GM12878 (cell line): Measurements from ENCODE around the gene MAN2A1. TPM values are rescaled to one million over a fixed set of nuclear protein-coding genes. Genes with fewer than 3 reads are reported as not detected.
A peak's percentile ranks its signal among the peaks of the same experiment; 100 is the strongest.

Experiments used
- ATAC-seq: fragments of 200-7000 bp; cut with Tn5 transposase; 3 replicates; pipeline ENCODE4 v1.9.1; 2020; ENCODE audit warnings: mild to moderate bottlenecking, moderate library complexity
- BruUV-seq: library from RNA; stranded (reverse); fragments of 400-500 nt; replicated peaks from 2 replicates; lab custom pipeline; 2021; lab: Mats Ljungman, UMichigan
- CTCF ChIA-PET: fragments of 300-600 bp; sonication (Branson Sonifier 250); formaldehyde crosslinking; extraction: SDS; loops from one replicate; lab custom pipeline; 2021; ENCODE audit warnings: inconsistent platforms; lab: Yijun Ruan, JAX
- POLR2A ChIA-PET: fragments of 350-600 bp; formaldehyde crosslinking; extraction: SDS; loops from one replicate; lab custom pipeline; 2021; ENCODE audit warnings: inconsistent platforms; lab: Charles Lee
- RAD21 ChIA-PET: fragments of 300-600 bp; sonication (Branson Sonifier 250); formaldehyde crosslinking; loops from one replicate; lab custom pipeline; 2023; ENCODE audit warnings: antibody characterized with exemption; ENCODE audit not compliant: unreplicated experiment; lab: Charles Lee
- SMC1A ChIA-PET: fragments of 300-600 bp; sonication (Branson Sonifier 250); formaldehyde crosslinking; loops from one replicate; lab custom pipeline; 2023; ENCODE audit not compliant: unreplicated experiment, uncharacterized antibody; lab: Charles Lee
- DNase-seq: peaks from one replicate; pipeline ENCODE4 v3.0.0-alpha.2; 2011; ENCODE audit warnings: low read depth, low spot score
- FAIRE-seq: peaks from 3 replicates; lab custom pipeline; 2011; peaks lifted over from hg19 to GRCh38; lab: Jason Lieb, UNC
- H2AFZ ChIP-seq: 2 replicates; pipeline ENCODE4 v1.6.0; 2011; ENCODE audit warnings: low read depth, low read length, control low read depth; ENCODE audit not compliant: control insufficient read depth
- H3K27ac ChIP-seq: 2 replicates; pipeline ENCODE4 v1.5.1; 2011; ENCODE audit warnings: control low read depth; ENCODE audit not compliant: control insufficient read depth, insufficient read depth
- H3K27me3 ChIP-seq, 2 experiments: replicated peaks in 1 of 2; 2 replicates each; pipeline versions ENCODE4 v1.6.0 to v1.6.1; 2011; ENCODE audit warnings: low read length in 1 of 2; ENCODE audit not compliant: control insufficient read depth in 2 of 2, insufficient read depth in 2 of 2
- H3K36me3 ChIP-seq, 2 experiments: 2 replicates each; pipeline ENCODE4 v1.5.1; 2011; ENCODE audit warnings: low read length in 1 of 2; ENCODE audit not compliant: control insufficient read depth in 2 of 2, insufficient read depth in 2 of 2
- H3K4me1 ChIP-seq: 2 replicates; pipeline ENCODE4 v1.6.1; 2011; ENCODE audit warnings: mild to moderate bottlenecking, low read length, moderate library complexity, mixed read lengths; ENCODE audit not compliant: control insufficient read depth, insufficient read depth
- H3K4me2 ChIP-seq: 2 replicates; pipeline ENCODE4 v1.6.0; 2011; ENCODE audit warnings: control low read depth; ENCODE audit not compliant: control insufficient read depth, insufficient read depth
- H3K4me3 ChIP-seq: fragments of 200-600 bp; sonication (generic); 2 replicates; pipeline ENCODE4 v1.5.1; 2016
- H3K79me2 ChIP-seq: 2 replicates; pipeline ENCODE4 v1.6.0; 2011; ENCODE audit warnings: low read length; ENCODE audit not compliant: control insufficient read depth, insufficient read depth
- H3K9ac ChIP-seq: 2 replicates; pipeline ENCODE4 v1.8.0; 2011; ENCODE audit warnings: low read length, control low read depth, mixed read lengths; ENCODE audit not compliant: control insufficient read depth, insufficient read depth
- H3K9me3 ChIP-seq: replicated peaks from 3 replicates; pipeline ENCODE4 v1.5.1; 2011; ENCODE audit warnings: mild to moderate bottlenecking, low read length; ENCODE audit not compliant: control insufficient read depth, insufficient read depth
- H4K20me1 ChIP-seq: 2 replicates; pipeline ENCODE4 v1.6.0; 2011; ENCODE audit not compliant: control insufficient read depth, insufficient read depth
- CHD2 ChIP-seq: IDR thresholded peaks from 2 replicates; pipeline ENCODE4 v1.6.1; 2011; ENCODE audit warnings: low read depth, low read length, improper control_type of control experiment, borderline replicate concordance
- ELK1 ChIP-seq: IDR thresholded peaks from 2 replicates; pipeline ENCODE4 v1.6.1; 2012; ENCODE audit warnings: low read depth, low read length, improper control_type of control experiment
- FOXK2 ChIP-seq: fragments of 450-650 bp; IDR thresholded peaks from 2 replicates; pipeline ENCODE4 v1.6.1; 2017; ENCODE audit warnings: mild to moderate bottlenecking, moderate library complexity
- JUND ChIP-seq: IDR thresholded peaks from 2 replicates; pipeline ENCODE4 v1.6.1; 2012; ENCODE audit warnings: low read depth, mild to moderate bottlenecking, low read length, improper control_type of control experiment, moderate library complexity
- MYB ChIP-seq: fragments of 150-350 bp; IDR thresholded peaks from 2 replicates; pipeline ENCODE4 v1.6.1; 2014; ENCODE audit warnings: mild to moderate bottlenecking, low read depth, low read length, borderline replicate concordance
- NFYA ChIP-seq: IDR thresholded peaks from 2 replicates; pipeline ENCODE4 v1.6.1; 2011; ENCODE audit warnings: low read depth, mild to moderate bottlenecking, low read length, improper control_type of control experiment, borderline replicate concordance
- PAX5 ChIP-seq: IDR thresholded peaks from 2 replicates; pipeline ENCODE4 v1.6.1; 2011; ENCODE audit warnings: low read depth, low read length, borderline replicate concordance
- PRDM15 ChIP-seq: fragments of 450-650 bp; formaldehyde crosslinking; IDR thresholded peaks from 2 replicates; pipeline ENCODE4 v1.4.0; 2020; ENCODE audit warnings: mild to moderate bottlenecking, moderate library complexity
- RCOR1 ChIP-seq: conservative IDR thresholded peaks from 2 replicates; pipeline ENCODE4 v1.6.1; 2012; ENCODE audit warnings: low read depth, low read length, improper control_type of control experiment
- STAT1 ChIP-seq: fragments of 450-650 bp; conservative IDR thresholded peaks from 2 replicates; pipeline ENCODE4 v1.6.1; 2014; ENCODE audit warnings: antibody characterized with exemption, mild to moderate bottlenecking
- TARDBP ChIP-seq: IDR thresholded peaks from 2 replicates; pipeline ENCODE4 v1.6.1; 2016; ENCODE audit warnings: borderline replicate concordance
- TCF12 ChIP-seq: IDR thresholded peaks from 2 replicates; pipeline ENCODE4 v1.6.1; 2011; ENCODE audit warnings: low read depth, mild to moderate bottlenecking, low read length
- ZNF207 ChIP-seq: fragments of 450-650 bp; IDR thresholded peaks from 2 replicates; pipeline ENCODE4 v1.6.1; 2014; ENCODE audit warnings: antibody characterized with exemption, mild to moderate bottlenecking, borderline replicate concordance
- ZNF622 ChIP-seq: fragments of 450-650 bp; IDR thresholded peaks from 2 replicates; pipeline ENCODE4 v1.6.1; 2017; ENCODE audit warnings: mild to moderate bottlenecking, inconsistent platforms
- WGBS: methylation state at CpG from one replicate; pipeline ENCODE4 v1.1.6; 2016; ENCODE audit warnings: low lambda C conversion rate; ENCODE audit not compliant: insufficient replicate concordance, insufficient coverage; ENCODE audit errors: missing lambda C conversion rate; 5-methylcytosine and 5-hydroxymethylcytosine counted together
- in situ Hi-C: fragments of 300-500 bp; cut with MboI; formaldehyde crosslinking; loops from 9 replicates; pipeline ENCODE4 v1.14.3; 2018; ENCODE audit warnings: mixed read lengths
- intact Hi-C: fragments of 100-400 bp; cut with micrococcal nuclease; formaldehyde crosslinking; loops from one replicate; pipeline ENCODE4 v1.14.2; 2022; ENCODE audit not compliant: unreplicated experiment
- polyA plus RNA-seq, 11 experiments: library from polyadenylated mRNA; depleted of rRNA in 4 of 11; unstranded in 6 of 11; stranded (reverse) in 5 of 11; fragments of >200 nt; fragmentation: Nextera tagmentation in 4 of 11; fragmentation: Illumina TruSeq in 1 of 11; extraction: Ambion mirVana in 4 of 11; extraction: Trizol in 1 of 11; gene quantifications; 1 replicate in 1 of 11; 2 replicates in 10 of 11; pipeline versions ENCODE4 v1.2.1 to v1.2.3, GENCODE V29; 2011 to 2016; ENCODE audit warnings: inconsistent platforms in 2 of 11, missing spikeins in 2 of 11, low read depth in 1 of 11
- total RNA-seq, 4 experiments: library from RNA; depleted of rRNA in 3 of 4; stranded (reverse); fragments of >200 nt in 3 of 4; fragmentation: Illumina TruSeq in 1 of 4; extraction: Trizol in 1 of 4; gene quantifications; 2 replicates each; pipeline versions ENCODE4 v1.2.1 to v1.2.3, GENCODE V29; 2013 to 2021
- TF ChIP-seq, protein P1 (sequence below): fragments of 450-650 bp; IDR thresholded peaks from 2 replicates; pipeline ENCODE4 v1.6.1; 2017; ENCODE audit warnings: low read depth, mild to moderate bottlenecking, moderate library complexity
- TF ChIP-seq, protein P2 (sequence below): fragments of 450-650 bp; IDR thresholded peaks from 2 replicates; pipeline ENCODE4 v1.6.1; 2017; ENCODE audit warnings: borderline replicate concordance

The MAN2A1 gene
- total and polyA plus RNA-seq, 10 of the 15 experiments (the other 5 are each of a cell fraction or from before 2014, with no cell fraction given): 4.2 to 27.9 (median 10.5) TPM

DNA sequence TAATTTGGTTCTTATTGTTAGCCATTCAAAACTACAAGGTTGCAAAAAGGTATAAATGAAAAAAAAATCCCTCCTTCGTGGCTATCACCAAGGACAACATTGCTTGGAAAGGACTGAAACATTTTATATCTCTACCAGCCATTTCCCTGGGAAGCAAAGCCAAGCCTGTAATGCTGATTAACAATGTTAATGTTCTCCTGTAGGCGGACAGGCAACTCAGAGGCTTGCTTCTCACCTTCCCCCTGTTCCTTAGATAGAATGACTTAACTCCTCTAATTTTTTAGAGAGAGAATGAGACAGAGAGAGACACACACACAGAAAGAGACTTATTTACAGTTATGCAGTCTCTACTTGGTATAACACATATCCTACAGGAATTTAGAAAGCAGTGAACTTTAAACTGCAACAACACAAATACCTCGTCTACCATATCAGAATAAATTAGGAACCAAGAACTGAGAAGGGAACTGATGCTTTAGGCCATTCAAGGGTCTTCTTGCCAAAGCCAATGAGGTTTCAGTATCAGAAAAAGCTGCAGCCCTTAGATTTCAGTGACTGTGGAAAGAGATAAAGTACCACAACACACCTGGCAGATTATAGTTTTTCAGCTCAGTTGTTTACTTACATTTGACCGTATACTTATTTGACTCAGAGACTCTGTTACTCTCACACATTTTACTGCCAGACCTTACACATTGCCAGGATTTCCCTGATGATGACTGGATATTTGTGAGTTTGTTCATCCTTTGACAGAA lies 20.9 kb upstream of the MAN2A1 start:
- no peaks in the 10 kb centered on the region for H3K36me3 ChIP-seq
- H3K27me3 ChIP-seq: no peaks in the 10 kb centered on the region
- 36% methylated on average over 4 of the region's 4 CpGs for WGBS
- in situ Hi-C loops (no loop called here), intact Hi-C loops (no loop called here)
- H3K9me3 ChIP-seq: no peaks in the 10 kb centered on the region; the same call in 2 of the 3 replicates
- ChIA-PET RAD21 (no interaction called here), POLR2A (interaction anchor here (0.6 kb wide), 1 partner anchor 853 kb away, joined by 3 read pairs; no protein-coding TSS in a partner anchor), CTCF (interaction anchor here (0.6 kb wide), 1 partner anchor 1892 kb away, joined by 3 read pairs; no protein-coding TSS in a partner anchor), SMC1A (interaction anchor here (0.7 kb wide), 1 partner anchor 13 kb away, joined by 3 read pairs; no protein-coding TSS in a partner anchor)
- TF ChIP-seq TARDBP (no peak), CHD2 (no peak), ZNF207 (no peak), NFYA (no peak), ELK1 (no peak), TCF12 (no peak), STAT1 (no peak), JUND (no peak), ZNF622 (no peak), PRDM15 (CRISPR knock-in tag) (no peak), MYB (no peak), PAX5 (no peak), FOXK2 (no peak), RCOR1 (no peak)
- TF ChIP-seq, protein P1, sequence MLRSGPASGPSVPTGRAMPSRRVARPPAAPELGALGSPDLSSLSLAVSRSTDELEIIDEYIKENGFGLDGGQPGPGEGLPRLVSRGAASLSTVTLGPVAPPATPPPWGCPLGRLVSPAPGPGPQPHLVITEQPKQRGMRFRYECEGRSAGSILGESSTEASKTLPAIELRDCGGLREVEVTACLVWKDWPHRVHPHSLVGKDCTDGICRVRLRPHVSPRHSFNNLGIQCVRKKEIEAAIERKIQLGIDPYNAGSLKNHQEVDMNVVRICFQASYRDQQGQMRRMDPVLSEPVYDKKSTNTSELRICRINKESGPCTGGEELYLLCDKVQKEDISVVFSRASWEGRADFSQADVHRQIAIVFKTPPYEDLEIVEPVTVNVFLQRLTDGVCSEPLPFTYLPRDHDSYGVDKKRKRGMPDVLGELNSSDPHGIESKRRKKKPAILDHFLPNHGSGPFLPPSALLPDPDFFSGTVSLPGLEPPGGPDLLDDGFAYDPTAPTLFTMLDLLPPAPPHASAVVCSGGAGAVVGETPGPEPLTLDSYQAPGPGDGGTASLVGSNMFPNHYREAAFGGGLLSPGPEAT: no peak
- TF ChIP-seq, protein P2, sequence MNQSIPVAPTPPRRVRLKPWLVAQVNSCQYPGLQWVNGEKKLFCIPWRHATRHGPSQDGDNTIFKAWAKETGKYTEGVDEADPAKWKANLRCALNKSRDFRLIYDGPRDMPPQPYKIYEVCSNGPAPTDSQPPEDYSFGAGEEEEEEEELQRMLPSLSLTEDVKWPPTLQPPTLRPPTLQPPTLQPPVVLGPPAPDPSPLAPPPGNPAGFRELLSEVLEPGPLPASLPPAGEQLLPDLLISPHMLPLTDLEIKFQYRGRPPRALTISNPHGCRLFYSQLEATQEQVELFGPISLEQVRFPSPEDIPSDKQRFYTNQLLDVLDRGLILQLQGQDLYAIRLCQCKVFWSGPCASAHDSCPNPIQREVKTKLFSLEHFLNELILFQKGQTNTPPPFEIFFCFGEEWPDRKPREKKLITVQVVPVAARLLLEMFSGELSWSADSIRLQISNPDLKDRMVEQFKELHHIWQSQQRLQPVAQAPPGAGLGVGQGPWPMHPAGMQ: no peak
- no peak overlapping the region for H3K4me2 ChIP-seq
- no peaks in the 10 kb centered on the region for H3K79me2 ChIP-seq
- peak; percentile 38 for ATAC-seq
- DNase-seq: no peak
- no peak overlapping the region for H2AFZ ChIP-seq
- BruUV-seq: no TSS peak
- no peak overlapping the region for H3K4me3 ChIP-seq
- FAIRE-seq: peak; percentile 49
- no peak overlapping the region for H3K9ac ChIP-seq
- H3K4me1 ChIP-seq: no peaks in the 10 kb centered on the region
- no peaks in the 10 kb centered on the region for H4K20me1 ChIP-seq
- no peak overlapping the region for H3K27ac ChIP-seq
